Measurements from ENCODE around the gene OTOP2.

DNA sequence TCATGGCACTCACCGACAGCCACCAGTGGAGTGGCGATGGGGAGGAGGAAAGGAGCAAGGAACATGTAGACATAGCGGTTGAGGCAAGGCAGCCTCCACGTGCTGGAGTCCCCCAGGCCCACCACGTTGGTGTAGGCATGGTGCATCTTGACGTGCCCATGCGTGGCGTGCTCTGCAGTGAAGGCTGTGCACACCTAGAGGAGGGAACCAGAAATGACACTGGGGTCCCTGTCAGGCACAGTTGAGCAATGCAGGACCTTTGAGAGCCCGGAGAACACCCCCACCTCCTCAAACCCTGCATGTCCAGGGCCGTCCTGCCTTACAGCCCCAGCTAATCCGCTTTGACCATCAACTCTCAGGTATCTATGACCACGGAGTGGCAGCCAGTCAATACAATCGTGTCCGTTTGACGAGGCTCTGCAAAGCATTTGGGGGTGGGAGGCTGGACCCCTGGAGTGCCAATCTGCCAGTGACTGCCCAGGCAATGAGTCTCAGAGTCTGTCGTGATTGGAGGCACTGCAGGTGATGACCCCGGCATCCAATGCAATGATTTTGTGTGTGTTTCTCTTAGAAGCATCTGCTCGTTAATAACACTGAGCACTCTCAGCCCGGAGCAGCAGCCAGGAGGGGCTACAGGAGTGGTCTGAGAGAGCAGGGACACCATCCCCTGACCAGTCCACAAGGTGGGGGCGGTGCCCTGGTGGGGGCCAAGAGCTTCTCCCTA, 41.4 kb upstream of the OTOP2 start:
- no peak for TF ChIP-seq ZNF551 (CRISPR knock-in tag; IDR thresholded peaks at IDR 0.05)
- TF ChIP-seq, protein P1, sequence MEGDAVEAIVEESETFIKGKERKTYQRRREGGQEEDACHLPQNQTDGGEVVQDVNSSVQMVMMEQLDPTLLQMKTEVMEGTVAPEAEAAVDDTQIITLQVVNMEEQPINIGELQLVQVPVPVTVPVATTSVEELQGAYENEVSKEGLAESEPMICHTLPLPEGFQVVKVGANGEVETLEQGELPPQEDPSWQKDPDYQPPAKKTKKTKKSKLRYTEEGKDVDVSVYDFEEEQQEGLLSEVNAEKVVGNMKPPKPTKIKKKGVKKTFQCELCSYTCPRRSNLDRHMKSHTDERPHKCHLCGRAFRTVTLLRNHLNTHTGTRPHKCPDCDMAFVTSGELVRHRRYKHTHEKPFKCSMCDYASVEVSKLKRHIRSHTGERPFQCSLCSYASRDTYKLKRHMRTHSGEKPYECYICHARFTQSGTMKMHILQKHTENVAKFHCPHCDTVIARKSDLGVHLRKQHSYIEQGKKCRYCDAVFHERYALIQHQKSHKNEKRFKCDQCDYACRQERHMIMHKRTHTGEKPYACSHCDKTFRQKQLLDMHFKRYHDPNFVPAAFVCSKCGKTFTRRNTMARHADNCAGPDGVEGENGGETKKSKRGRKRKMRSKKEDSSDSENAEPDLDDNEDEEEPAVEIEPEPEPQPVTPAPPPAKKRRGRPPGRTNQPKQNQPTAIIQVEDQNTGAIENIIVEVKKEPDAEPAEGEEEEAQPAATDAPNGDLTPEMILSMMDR (IDR thresholded peaks at IDR 0.05 in 2 of 3, conservative IDR thresholded peaks at IDR 0.05 in 1 of 3; ENCODE audit: insufficient read depth in 2 of 3, low read depth in 1 of 3, low read length in 3 of 3) = no peak
- no peak for TF ChIP-seq BRD9 (IDR thresholded peaks at IDR 0.05; ENCODE audit: low read depth, partially characterized antibody)
- TF ChIP-seq ZNF282 (CRISPR knock-in tag; IDR thresholded peaks at IDR 0.05) = no peak
- TF ChIP-seq NCOA4 (IDR thresholded peaks at IDR 0.05; ENCODE audit: partially characterized antibody) = no peak
- TF ChIP-seq ATF7 (IDR thresholded peaks at IDR 0.05) = no peak
- no peak for TF ChIP-seq BHLHE40 (IDR thresholded peaks at IDR 0.05; ENCODE audit: low read length)
- TF ChIP-seq, protein P2, sequence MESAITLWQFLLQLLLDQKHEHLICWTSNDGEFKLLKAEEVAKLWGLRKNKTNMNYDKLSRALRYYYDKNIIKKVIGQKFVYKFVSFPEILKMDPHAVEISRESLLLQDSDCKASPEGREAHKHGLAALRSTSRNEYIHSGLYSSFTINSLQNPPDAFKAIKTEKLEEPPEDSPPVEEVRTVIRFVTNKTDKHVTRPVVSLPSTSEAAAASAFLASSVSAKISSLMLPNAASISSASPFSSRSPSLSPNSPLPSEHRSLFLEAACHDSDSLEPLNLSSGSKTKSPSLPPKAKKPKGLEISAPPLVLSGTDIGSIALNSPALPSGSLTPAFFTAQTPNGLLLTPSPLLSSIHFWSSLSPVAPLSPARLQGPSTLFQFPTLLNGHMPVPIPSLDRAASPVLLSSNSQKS (CRISPR knock-in tag; IDR thresholded peaks at IDR 0.05) = no peak
- TF ChIP-seq, protein P3, sequence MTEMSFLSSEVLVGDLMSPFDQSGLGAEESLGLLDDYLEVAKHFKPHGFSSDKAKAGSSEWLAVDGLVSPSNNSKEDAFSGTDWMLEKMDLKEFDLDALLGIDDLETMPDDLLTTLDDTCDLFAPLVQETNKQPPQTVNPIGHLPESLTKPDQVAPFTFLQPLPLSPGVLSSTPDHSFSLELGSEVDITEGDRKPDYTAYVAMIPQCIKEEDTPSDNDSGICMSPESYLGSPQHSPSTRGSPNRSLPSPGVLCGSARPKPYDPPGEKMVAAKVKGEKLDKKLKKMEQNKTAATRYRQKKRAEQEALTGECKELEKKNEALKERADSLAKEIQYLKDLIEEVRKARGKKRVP (CRISPR knock-in tag; IDR thresholded peaks at IDR 0.05) = no peak
- TF ChIP-seq, protein P4, sequence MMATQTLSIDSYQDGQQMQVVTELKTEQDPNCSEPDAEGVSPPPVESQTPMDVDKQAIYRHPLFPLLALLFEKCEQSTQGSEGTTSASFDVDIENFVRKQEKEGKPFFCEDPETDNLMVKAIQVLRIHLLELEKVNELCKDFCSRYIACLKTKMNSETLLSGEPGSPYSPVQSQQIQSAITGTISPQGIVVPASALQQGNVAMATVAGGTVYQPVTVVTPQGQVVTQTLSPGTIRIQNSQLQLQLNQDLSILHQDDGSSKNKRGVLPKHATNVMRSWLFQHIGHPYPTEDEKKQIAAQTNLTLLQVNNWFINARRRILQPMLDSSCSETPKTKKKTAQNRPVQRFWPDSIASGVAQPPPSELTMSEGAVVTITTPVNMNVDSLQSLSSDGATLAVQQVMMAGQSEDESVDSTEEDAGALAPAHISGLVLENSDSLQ (IDR thresholded peaks at IDR 0.05) = no peak
- no peak for TF ChIP-seq TAF1 (IDR thresholded peaks at IDR 0.05; ENCODE audit: control insufficient read depth, extremely low read depth, insufficient read depth, low read length, severe bottlenecking)
- TF ChIP-seq, protein P5, sequence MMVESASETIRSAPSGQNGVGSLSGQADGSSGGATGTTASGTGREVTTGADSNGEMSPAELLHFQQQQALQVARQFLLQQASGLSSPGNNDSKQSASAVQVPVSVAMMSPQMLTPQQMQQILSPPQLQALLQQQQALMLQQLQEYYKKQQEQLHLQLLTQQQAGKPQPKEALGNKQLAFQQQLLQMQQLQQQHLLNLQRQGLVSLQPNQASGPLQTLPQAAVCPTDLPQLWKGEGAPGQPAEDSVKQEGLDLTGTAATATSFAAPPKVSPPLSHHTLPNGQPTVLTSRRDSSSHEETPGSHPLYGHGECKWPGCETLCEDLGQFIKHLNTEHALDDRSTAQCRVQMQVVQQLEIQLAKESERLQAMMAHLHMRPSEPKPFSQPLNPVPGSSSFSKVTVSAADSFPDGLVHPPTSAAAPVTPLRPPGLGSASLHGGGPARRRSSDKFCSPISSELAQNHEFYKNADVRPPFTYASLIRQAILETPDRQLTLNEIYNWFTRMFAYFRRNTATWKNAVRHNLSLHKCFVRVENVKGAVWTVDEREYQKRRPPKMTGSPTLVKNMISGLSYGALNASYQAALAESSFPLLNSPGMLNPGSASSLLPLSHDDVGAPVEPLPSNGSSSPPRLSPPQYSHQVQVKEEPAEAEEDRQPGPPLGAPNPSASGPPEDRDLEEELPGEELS (CRISPR knock-in tag; IDR thresholded peaks at IDR 0.05; ENCODE audit: borderline replicate concordance) = no peak
- TF ChIP-seq ZNF274 (IDR thresholded peaks at IDR 0.05; ENCODE audit: borderline replicate concordance, low read depth, low read length) = no peak
- TF ChIP-seq GTF2F1 (IDR thresholded peaks at IDR 0.05; ENCODE audit: low read depth, low read length) = no peak
